ENCODE results near the gene TERT. TPM values are rescaled to one million over a fixed set of nuclear protein-coding genes. Genes with fewer than 3 reads are reported as not detected.

Gene TERT
- total and polyA plus RNA-seq, 10 of the 15 experiments (the other 5 are each of a cell fraction or from before 2014, with no cell fraction given), result 0.08 to 21.5 (median 5.0) TPM

- RAD21 ChIA-PET (ENCODE audit: unreplicated experiment), result no interaction called here
- H3K27me3 ChIP-seq (replicated peaks in 1 of 2; ENCODE audit: control insufficient read depth in 2 of 2, insufficient read depth in 2 of 2, low read length in 1 of 2), result no peaks in the 10 kb centered on the region; a peak in 1 of 4 replicates
- no peaks in the 10 kb centered on the region for H4K20me1 ChIP-seq (ENCODE audit: control insufficient read depth, insufficient read depth)
- 69% methylated on average over 33 of the region's 38 CpGs for WGBS (ENCODE audit: insufficient coverage, insufficient replicate concordance, low lambda C conversion rate, missing lambda C conversion rate)
- CTCF ChIA-PET, result no interaction called here
- intact Hi-C loops (cut with micrococcal nuclease; ENCODE audit: unreplicated experiment), result no loop called here
- FAIRE-seq (no peak), DNase-seq (ENCODE audit: low read depth, low spot score) (no peak), ATAC-seq (no peak)
- POLR2A ChIA-PET, result interaction anchor here (0.5 kb wide), 1 partner anchor 342 kb away, joined by 3 read pairs; no protein-coding TSS in a partner anchor
- no TSS peak for BruUV-seq (replicated peaks)
- no peak overlapping the region for H3K27ac ChIP-seq (ENCODE audit: control insufficient read depth, insufficient read depth)
- in situ Hi-C loops (cut with MboI), result no loop called here
- H3K4me3 ChIP-seq, result no peak overlapping the region
- H3K9ac ChIP-seq (ENCODE audit: control insufficient read depth, insufficient read depth, low read length), result no peak overlapping the region
- H3K79me2 ChIP-seq (ENCODE audit: control insufficient read depth, insufficient read depth, low read length), result no peaks in the 10 kb centered on the region
- H3K9me3 ChIP-seq (replicated peaks; ENCODE audit: control insufficient read depth, insufficient read depth, low read length), result no peaks in the 10 kb centered on the region; the same call in 2 of the 3 replicates
- no peaks in the 10 kb centered on the region for H3K36me3 ChIP-seq (ENCODE audit: control insufficient read depth in 2 of 2, insufficient read depth in 2 of 2, low read length in 1 of 2)
- H3K4me2 ChIP-seq (ENCODE audit: control insufficient read depth, insufficient read depth), result no peak overlapping the region
- no peak for TF ChIP-seq IKZF2 (IDR thresholded peaks at IDR 0.05)
- TF ChIP-seq PML (IDR thresholded peaks at IDR 0.05; ENCODE audit: low read length), result no peak
- no peak for TF ChIP-seq CHD1 (IDR thresholded peaks at IDR 0.05; ENCODE audit: low read depth, low read length)
- TF ChIP-seq POLR2AphosphoS2 (IDR thresholded peaks at IDR 0.05; ENCODE audit: low read depth, low read length), result no peak
- no peak for TF ChIP-seq NFYB (IDR thresholded peaks at IDR 0.05; ENCODE audit: insufficient read depth, low read depth, low read length)
- TF ChIP-seq JUNB (IDR thresholded peaks at IDR 0.05), result no peak
- no peak for TF ChIP-seq EZH2 (IDR thresholded peaks at IDR 0.05; ENCODE audit: borderline replicate concordance, control insufficient read depth, low read depth, low read length)
- TF ChIP-seq RELB (IDR thresholded peaks at IDR 0.05; ENCODE audit: low read depth), result no peak
- TF ChIP-seq NFYA (IDR thresholded peaks at IDR 0.05; ENCODE audit: borderline replicate concordance, low read depth, low read length), result no peak
- TF ChIP-seq NR2C1 (IDR thresholded peaks at IDR 0.05), result no peak
- TF ChIP-seq ELK1 (IDR thresholded peaks at IDR 0.05; ENCODE audit: low read depth, low read length), result no peak
- TF ChIP-seq ZBTB4 (CRISPR knock-in tag; IDR thresholded peaks at IDR 0.05), result no peak
- no peak for TF ChIP-seq POLR2AphosphoS5 (IDR thresholded peaks at IDR 0.05; ENCODE audit: low read length)
- TF ChIP-seq ZNF217 (IDR thresholded peaks at IDR 0.05), result no peak
- SMC1A ChIA-PET (ENCODE audit: uncharacterized antibody, unreplicated experiment), result no interaction called here
- H2AFZ ChIP-seq (ENCODE audit: control insufficient read depth, low read depth, low read length), result no peak overlapping the region
- H3K4me1 ChIP-seq (ENCODE audit: control insufficient read depth, insufficient read depth, low read length), result no peaks in the 10 kb centered on the region
Observed at GRCh38 chr5:1218351-1219080, 76.4 kb downstream of the TERT start.
